ENCODE data around the gene NAT10. TPM values are rescaled to one million over a fixed set of nuclear protein-coding genes. Genes with fewer than 3 reads are reported as not detected.

NAT10 gene
- total RNA-seq, result 10 to 100 TPM; 27.1 to 41.1 TPM
- polyA plus RNA-seq, result 10 to 100 TPM; 24.2 to 28.3 TPM
- long read RNA-seq, donor 1, full-length matches to known transcripts, result 2 of 2 reads
- long read RNA-seq, donor 1, partial matches to known transcripts, result 0 of 2 reads
- long read RNA-seq, donor 1, other reads (novel, unspliced or antisense), result 0 of 2 reads
- long read RNA-seq, donor 2, result 0 reads
- long read RNA-seq, donor 3, full-length matches to known transcripts, result 3 of 8 reads
- long read RNA-seq, donor 3, partial matches to known transcripts, result 5 of 8 reads
- long read RNA-seq, donor 3, other reads (novel, unspliced or antisense), result 0 of 8 reads
- long read RNA-seq, donor 4, partial matches to known transcripts, result 22 of 23 reads
- long read RNA-seq, donor 4, other reads (novel, unspliced or antisense), result 0 of 23 reads
- long read RNA-seq, donor 5, full-length matches to known transcripts, result 2 of 29 reads
- long read RNA-seq, donor 5, partial matches to known transcripts, result 27 of 29 reads
- long read RNA-seq, donor 5, other reads (novel, unspliced or antisense), result 0 of 29 reads

DNA sequence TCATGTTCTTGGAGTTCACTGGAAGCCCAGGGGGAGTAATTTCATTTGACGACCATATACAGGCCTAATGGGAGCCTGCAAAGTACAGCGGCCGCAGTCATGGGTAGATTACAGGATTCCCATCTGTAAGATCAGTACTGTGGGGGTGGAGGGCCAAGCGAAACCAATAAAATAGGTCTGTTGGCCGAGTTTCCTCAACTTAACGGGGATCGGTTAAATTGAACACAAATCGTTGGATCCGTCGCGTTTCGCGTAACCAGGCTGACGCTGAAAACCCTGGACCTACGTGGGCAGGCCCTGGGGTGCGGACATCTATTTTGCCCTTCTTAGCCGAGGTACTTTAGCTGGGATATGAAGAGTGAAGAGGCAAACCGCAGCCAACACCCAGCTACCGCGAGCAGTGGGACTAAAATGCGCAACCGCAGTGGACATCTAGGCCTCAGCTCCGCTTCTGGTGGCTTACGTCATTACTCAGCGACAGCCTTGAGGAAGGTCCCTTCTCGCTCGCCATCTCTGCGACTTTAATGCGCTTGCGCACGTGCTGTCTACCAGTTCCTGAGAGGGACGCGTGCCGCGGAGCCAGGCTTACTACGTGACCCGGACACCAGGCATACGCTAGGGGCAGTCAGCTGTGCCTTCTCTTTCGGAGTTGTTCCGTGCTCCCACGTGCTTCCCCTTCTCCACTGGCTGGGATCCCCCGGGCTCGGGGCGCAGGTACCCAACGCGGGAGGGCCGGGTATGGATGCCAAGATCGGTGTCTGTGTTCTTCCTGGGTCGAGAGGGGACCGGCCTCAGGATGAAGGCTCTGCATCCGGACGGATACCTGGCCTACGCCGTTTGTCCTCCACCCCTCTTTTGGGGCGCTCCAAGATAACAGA is at the start of gene NAT10:
Gene NAT10, plus strand, starts transcription at position 551 of the 878 bp plus-strand sequence. CDS start 2,597 bp downstream, outside the sequence.
- peak within 1 kb of the TSS; percentile 91 to 96 for H3K9ac ChIP-seq (ENCODE audit: insufficient read depth in 1 of 2, low read length in 2 of 2)
- TF ChIP-seq CTCF (IDR thresholded peaks at IDR 0.05; ENCODE audit: control extremely low read depth, extremely low read depth), result no peak
- no peaks in the 10 kb centered on the region for H3K9me3 ChIP-seq (ENCODE audit: control insufficient read depth in 4 of 4, insufficient read depth in 3 of 4, low read length in 3 of 4)
- WGBS, 2 donors, result 0 to 1% methylated on average over 55 of the region's 55 CpGs
- no peaks in the 10 kb centered on the region for H3K27me3 ChIP-seq (ENCODE audit: control insufficient read depth in 3 of 3, insufficient read depth in 3 of 3, low read length in 2 of 3)
- peaks cover 4 to 18% (median 10%) of the 10 kb centered on the region in 5 donors for H3K4me1 ChIP-seq (ENCODE audit: control insufficient read depth in 5 of 5, insufficient read depth in 5 of 5, low read length in 5 of 5)
- H3K36me3 ChIP-seq (ENCODE audit: control insufficient read depth in 4 of 4, insufficient read depth in 4 of 4, low read length in 4 of 4), result peaks cover 12 to 37% (median 18%) of the 10 kb centered on the region in 4 donors
- peak within 1 kb of the TSS; percentile 87 to 94 for H3K27ac ChIP-seq (ENCODE audit: low read depth in 1 of 2, low read length in 1 of 2)
- H3K4me3 ChIP-seq, result peak within 1 kb of the TSS; percentile 87
- ATAC-seq (ENCODE audit: insufficient read depth, low FRiP score), result peak; percentile 90
- peak; percentile 98 to 100 (median 99) for DNase-seq

GRCh38 chr11:34056672-34057071 is 48.8 kb upstream of the NAT10 start:
- WGBS, 2 donors, result 27 to 32% methylated on average over 2 of the region's 2 CpGs
- H3K9ac ChIP-seq (ENCODE audit: insufficient read depth in 1 of 2, low read length in 2 of 2), result no peak overlapping the region
- no peak for TF ChIP-seq CTCF (IDR thresholded peaks at IDR 0.05; ENCODE audit: control extremely low read depth, extremely low read depth)
- ATAC-seq (ENCODE audit: insufficient read depth, low FRiP score), result no peak
- peaks cover 4 to 13% (median 6%) of the 10 kb centered on the region in 4 donors for H3K36me3 ChIP-seq (ENCODE audit: control insufficient read depth in 4 of 4, insufficient read depth in 4 of 4, low read length in 4 of 4)
- H3K9me3 ChIP-seq (ENCODE audit: control insufficient read depth in 4 of 4, insufficient read depth in 3 of 4, low read length in 3 of 4), result no peaks in the 10 kb centered on the region
- H3K4me3 ChIP-seq, result no peak overlapping the region
- DNase-seq, result no peak
- H3K4me1 ChIP-seq (ENCODE audit: control insufficient read depth in 5 of 5, insufficient read depth in 5 of 5, low read length in 5 of 5), result peaks cover 0 to 32% (median 13%) of the 10 kb centered on the region in 5 donors
- no peak overlapping the region for H3K27ac ChIP-seq (ENCODE audit: low read depth in 1 of 2, low read length in 1 of 2)
- no peaks in the 10 kb centered on the region for H3K27me3 ChIP-seq (ENCODE audit: control insufficient read depth in 3 of 3, insufficient read depth in 3 of 3, low read length in 2 of 3)

DNA sequence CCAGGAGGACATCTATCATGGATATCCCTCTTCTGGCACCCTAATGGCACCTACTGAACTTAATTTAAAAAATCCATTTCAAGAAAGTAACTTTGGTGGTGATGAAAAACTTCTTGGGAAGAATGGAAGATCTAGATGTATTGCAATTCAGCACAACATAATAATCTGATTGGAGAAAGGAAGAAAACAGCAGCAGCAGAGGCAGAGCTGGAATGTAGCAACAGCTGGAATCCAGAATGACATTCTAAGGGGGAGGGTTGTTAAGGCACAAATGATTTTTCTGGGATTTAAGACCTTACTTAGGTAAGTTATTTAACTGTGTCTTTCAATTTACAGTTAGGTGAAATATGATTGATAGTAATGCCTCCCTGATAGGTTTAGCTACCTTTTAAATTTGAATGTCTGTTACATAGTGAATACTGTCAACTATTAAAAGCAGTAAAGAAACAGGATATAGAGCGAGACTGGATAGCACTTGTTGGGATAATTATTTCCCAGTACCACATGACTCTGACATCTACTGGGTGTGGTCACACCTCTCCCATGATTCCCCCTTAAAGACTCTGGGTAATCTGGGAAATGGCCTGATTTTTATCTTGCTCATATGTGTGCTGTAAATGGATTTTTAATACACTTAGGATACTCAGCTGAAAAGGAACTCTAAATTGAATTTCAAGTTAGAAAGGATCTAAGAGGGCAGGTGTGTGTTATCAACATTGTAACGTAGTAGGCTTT is 42.2 kb upstream of the NAT10 start:
- no peak overlapping the region for H3K4me3 ChIP-seq
- peaks cover 5 to 18% (median 10%) of the 10 kb centered on the region in 4 donors for H3K36me3 ChIP-seq (ENCODE audit: control insufficient read depth in 4 of 4, insufficient read depth in 4 of 4, low read length in 4 of 4)
- peaks cover 0 to 23% (median 9%) of the 10 kb centered on the region in 5 donors for H3K4me1 ChIP-seq (ENCODE audit: control insufficient read depth in 5 of 5, insufficient read depth in 5 of 5, low read length in 5 of 5)
- DNase-seq (peak in 2 of 3 donors; percentile 33 to 37), ATAC-seq (ENCODE audit: insufficient read depth, low FRiP score) (no peak)
- WGBS, 2 donors, result 84 to 88% methylated on average over 2 of the region's 2 CpGs
- TF ChIP-seq CTCF (IDR thresholded peaks at IDR 0.05; ENCODE audit: control extremely low read depth, extremely low read depth), result no peak
- no peaks in the 10 kb centered on the region for H3K27me3 ChIP-seq (ENCODE audit: control insufficient read depth in 3 of 3, insufficient read depth in 3 of 3, low read length in 2 of 3)
- H3K9ac ChIP-seq (ENCODE audit: insufficient read depth in 1 of 2, low read length in 2 of 2), result no peak overlapping the region
- H3K9me3 ChIP-seq (ENCODE audit: control insufficient read depth in 4 of 4, insufficient read depth in 3 of 4, low read length in 3 of 4), result no peaks in the 10 kb centered on the region
- no peak overlapping the region for H3K27ac ChIP-seq (ENCODE audit: low read depth in 1 of 2, low read length in 1 of 2)
